SK-N-SH (cell line): ENCODE measurements around the gene PTPN14. TPM values are rescaled to one million over a fixed set of nuclear protein-coding genes. Genes with fewer than 3 reads are reported as not detected.

Experiments
- CTCF ChIA-PET: fragments of 300-600, 350-600 bp; formaldehyde crosslinking; extraction: SDS; loops from one replicate; lab custom pipeline; 2021; lab: Yijun Ruan, JAX
- POLR2A ChIA-PET: fragments of 350-600 bp; sonication (Branson Sonifier 250); formaldehyde crosslinking; extraction: SDS; loops from one replicate; lab custom pipeline; 2020; ENCODE audit warnings: antibody characterized with exemption, inconsistent platforms; lab: Yijun Ruan, JAX
- DNase-seq: peaks from one replicate; pipeline ENCODE4 v3.0.0; 2012
- H2AFZ ChIP-seq: fragments of 200-600 bp; sonication (generic); 2 replicates; pipeline ENCODE4 v1.8.1; 2016; ENCODE audit warnings: antibody characterized with exemption, mild to moderate bottlenecking, low read depth
- H3F3A ChIP-seq: fragments of 200-600 bp; sonication (generic); replicated peaks from 2 replicates; pipeline ENCODE3; 2016; ENCODE audit warnings: antibody characterized with exemption, mild to moderate bottlenecking; ENCODE audit not compliant: insufficient read depth
- H3K27ac ChIP-seq, 2 experiments: fragments of 200-500 bp in 1 of 2; fragments of 200-600 bp in 1 of 2; sonication (Bioruptor generic) in 1 of 2; sonication (generic), shearing (Covaris generic) in 1 of 2; 2 replicates each; pipeline versions ENCODE4 v1.5.1 to v1.6.1; 2014 to 2016; ENCODE audit warnings: low read depth in 2 of 2, inconsistent platforms in 1 of 2, low read length in 1 of 2, mild to moderate bottlenecking in 1 of 2, mixed read lengths in 1 of 2
- H3K27me3 ChIP-seq: fragments of 200-600 bp; sonication (generic), shearing (Covaris generic); 2 replicates; pipeline ENCODE4 v1.6.1; 2016; ENCODE audit warnings: mixed run types; ENCODE audit not compliant: insufficient read depth
- H3K36me3 ChIP-seq, 2 experiments: fragments of 200-500 bp in 1 of 2; fragments of 200-600 bp in 1 of 2; sonication (Bioruptor generic) in 1 of 2; sonication (generic) in 1 of 2; replicated peaks in 1 of 2; 2 replicates each; pipeline versions ENCODE3 to v1.5.1; 2014 to 2016; ENCODE audit warnings: low read length in 1 of 2, mild to moderate bottlenecking in 1 of 2; ENCODE audit not compliant: insufficient read depth in 2 of 2, control insufficient read depth in 1 of 2
- H3K4me1 ChIP-seq, 2 experiments: fragments of 200-500 bp in 1 of 2; fragments of 200-600 bp in 1 of 2; sonication (Bioruptor generic) in 1 of 2; sonication (generic), shearing (Covaris generic) in 1 of 2; 2 replicates each; pipeline versions ENCODE4 v1.5.1 to v1.6.1; 2014 to 2016; ENCODE audit warnings: low read depth in 1 of 2, low read length in 1 of 2, mixed run types in 1 of 2; ENCODE audit not compliant: insufficient read depth in 2 of 2, control insufficient read depth in 1 of 2
- H3K4me2 ChIP-seq: fragments of 200-600 bp; sonication (generic), shearing (Covaris generic); 2 replicates; pipeline ENCODE4 v1.6.1; 2017; ENCODE audit warnings: mixed run types
- H3K4me3 ChIP-seq, 2 experiments: fragments of 200-500 bp in 1 of 2; fragments of 200-600 bp in 1 of 2; sonication (Bioruptor generic) in 1 of 2; sonication (generic), shearing (Covaris generic) in 1 of 2; 2 replicates each; pipeline versions ENCODE4 v1.5.1 to v1.8.1; 2014 to 2016; ENCODE audit warnings: low read depth in 2 of 2, inconsistent platforms in 1 of 2, low read length in 1 of 2, mild to moderate bottlenecking in 1 of 2, mixed read lengths in 1 of 2, moderate library complexity in 1 of 2
- H3K79me2 ChIP-seq: fragments of 200-600 bp; sonication (generic); 2 replicates; pipeline ENCODE4 v1.8.1; 2017; ENCODE audit warnings: mild to moderate bottlenecking; ENCODE audit not compliant: insufficient read depth
- H3K9ac ChIP-seq: fragments of 200-600 bp; sonication (generic); 2 replicates; pipeline ENCODE4 v1.6.1; 2017; ENCODE audit warnings: mixed run types
- H3K9me2 ChIP-seq: fragments of 200-600 bp; sonication (generic); 2 replicates; pipeline ENCODE4 v1.6.1; 2017; ENCODE audit warnings: mixed run types
- H3K9me3 ChIP-seq: fragments of 200-600 bp; sonication (generic); 2 replicates; pipeline ENCODE4 v1.6.1; 2017; ENCODE audit warnings: mixed run types, mild to moderate bottlenecking, moderate library complexity
- H4K20me1 ChIP-seq: fragments of 200-600 bp; sonication (generic); 2 replicates; pipeline ENCODE4 v1.6.1; 2017; ENCODE audit warnings: mild to moderate bottlenecking, mixed run types; ENCODE audit not compliant: insufficient read depth
- CTCF ChIP-seq: fragments of 200-600 bp; sonication (generic); IDR thresholded peaks from 2 replicates; pipeline ENCODE4 v1.6.1; 2017; ENCODE audit warnings: antibody characterized with exemption, mild to moderate bottlenecking, moderate library complexity
- ELF1 ChIP-seq: IDR thresholded peaks from 2 replicates; pipeline ENCODE4 v1.4.0; 2012
- FOXJ3 ChIP-seq: sonication (generic); formaldehyde crosslinking; IDR thresholded peaks from 2 replicates; pipeline ENCODE4 v1.5.1; 2020; ENCODE audit warnings: mild to moderate bottlenecking, missing genetic modification reagents
- GABPA ChIP-seq: IDR thresholded peaks from 2 replicates; pipeline ENCODE4 v1.4.0; 2012; ENCODE audit warnings: low read depth, mild to moderate bottlenecking
- IRF3 ChIP-seq: fragments of 150-350 bp; IDR thresholded peaks from 2 replicates; pipeline ENCODE4 v1.6.1; 2016; ENCODE audit warnings: mild to moderate bottlenecking, low read depth, low read length
- MEF2A ChIP-seq: IDR thresholded peaks from 2 replicates; pipeline ENCODE4 v1.4.0; 2012; ENCODE audit warnings: low read depth, borderline replicate concordance
- NRF1 ChIP-seq: IDR thresholded peaks from 2 replicates; pipeline ENCODE4 v1.6.1; 2012; ENCODE audit warnings: low read depth, mild to moderate bottlenecking, low read length
- RAD21 ChIP-seq: IDR thresholded peaks from 2 replicates; pipeline ENCODE4 v1.6.1; 2012; ENCODE audit warnings: mild to moderate bottlenecking, low read length
- TCF12 ChIP-seq: IDR thresholded peaks from 2 replicates; pipeline ENCODE4 v1.4.0; 2012
- TEAD4 ChIP-seq: IDR thresholded peaks from 2 replicates; pipeline ENCODE4 v1.4.0; 2012; ENCODE audit warnings: mild to moderate bottlenecking, borderline replicate concordance; ENCODE audit not compliant: insufficient read depth
- WGBS: methylation state at CpG from one replicate; pipeline ENCODE4 v1.1.6; 2017; ENCODE audit warnings: low lambda C conversion rate; 5-methylcytosine and 5-hydroxymethylcytosine counted together
- polyA plus RNA-seq, 3 experiments: library from polyadenylated mRNA; depleted of rRNA; stranded (reverse); fragments of >200 nt; gene quantifications; 2 replicates each; pipeline ENCODE4 v1.2.3, GENCODE V29; 2012

The PTPN14 gene
- polyA plus RNA-seq, 1 of the 3 experiments (the other 2 are of a cell fraction), result 12.8 TPM

DNA sequence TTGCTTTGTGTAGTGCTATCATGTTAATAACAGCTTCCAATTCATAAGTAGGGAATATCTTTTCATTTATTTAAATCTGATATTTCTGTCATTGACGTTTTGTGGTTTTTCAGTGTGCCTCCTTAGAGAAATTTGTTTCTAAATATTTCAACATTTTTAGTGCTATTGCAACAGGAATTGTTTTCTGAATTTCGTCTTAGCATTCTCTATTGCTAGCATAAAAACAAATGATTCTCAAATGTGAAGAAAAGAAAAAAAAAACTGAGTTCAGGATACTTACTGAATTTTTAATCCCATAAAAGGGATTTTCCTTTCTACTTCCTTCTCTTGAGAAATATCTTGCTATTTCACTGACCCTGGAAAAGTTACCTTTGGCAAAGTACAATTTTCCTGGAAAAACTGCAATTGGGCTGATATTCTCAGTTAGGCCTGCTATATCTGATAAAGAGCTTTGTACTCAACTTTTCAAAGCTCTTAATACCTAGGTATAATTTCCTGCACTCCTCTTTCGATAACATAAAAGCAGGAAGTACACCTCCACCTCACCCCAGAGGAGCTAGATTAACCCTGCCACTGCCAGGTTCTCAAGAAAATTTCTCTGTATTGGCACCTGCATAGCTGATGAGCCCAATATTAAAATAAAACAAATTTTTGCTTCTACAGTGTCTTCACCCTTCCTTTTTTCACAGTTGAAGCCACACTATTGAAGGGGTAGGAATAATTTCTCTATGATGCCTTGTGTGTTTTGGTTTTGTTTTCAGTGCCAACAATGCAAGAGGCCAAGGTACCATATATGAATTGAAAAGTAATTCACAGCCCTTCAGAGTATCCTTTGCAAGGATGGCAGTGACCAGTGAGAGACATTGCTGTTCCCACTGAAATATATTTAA lies 35.6 kb downstream of the PTPN14 start:
- Histone ChIP-seq H3K27ac (peak overlapping the region in 1 of 2 experiments; percentile 78; a peak in 2 of 4 replicates), H3K9me3 (no peaks in the 10 kb centered on the region), H3F3A (peaks cover 29% of the 10 kb centered on the region), H3K4me2 (no peak overlapping the region; the same call in 1 of the 2 replicates), H2AFZ (no peak overlapping the region), H3K4me3 (no peak overlapping the region), H3K79me2 (peaks cover 99% of the 10 kb centered on the region), H4K20me1 (no peaks in the 10 kb centered on the region), H3K9me2 (no peaks in the 10 kb centered on the region), H3K4me1 (peaks cover 0 to 62% of the 10 kb centered on the region in 2 experiments; a peak in 3 of 4 replicates), H3K36me3 (peaks cover 0 to 13% of the 10 kb centered on the region in 2 experiments), H3K9ac (no peak overlapping the region), H3K27me3 (no peaks in the 10 kb centered on the region)
- ChIA-PET POLR2A (no interaction called here), CTCF (no interaction called here)
- 86% methylated on average over 3 of the region's 3 CpGs for WGBS
- no peak for DNase-seq
- no peak for TF ChIP-seq MEF2A
- no peak for TF ChIP-seq ELF1
- no peak for TF ChIP-seq CTCF
- TF ChIP-seq FOXJ3 (CRISPR knock-in tag), result no peak
- TF ChIP-seq GABPA, result no peak

DNA sequence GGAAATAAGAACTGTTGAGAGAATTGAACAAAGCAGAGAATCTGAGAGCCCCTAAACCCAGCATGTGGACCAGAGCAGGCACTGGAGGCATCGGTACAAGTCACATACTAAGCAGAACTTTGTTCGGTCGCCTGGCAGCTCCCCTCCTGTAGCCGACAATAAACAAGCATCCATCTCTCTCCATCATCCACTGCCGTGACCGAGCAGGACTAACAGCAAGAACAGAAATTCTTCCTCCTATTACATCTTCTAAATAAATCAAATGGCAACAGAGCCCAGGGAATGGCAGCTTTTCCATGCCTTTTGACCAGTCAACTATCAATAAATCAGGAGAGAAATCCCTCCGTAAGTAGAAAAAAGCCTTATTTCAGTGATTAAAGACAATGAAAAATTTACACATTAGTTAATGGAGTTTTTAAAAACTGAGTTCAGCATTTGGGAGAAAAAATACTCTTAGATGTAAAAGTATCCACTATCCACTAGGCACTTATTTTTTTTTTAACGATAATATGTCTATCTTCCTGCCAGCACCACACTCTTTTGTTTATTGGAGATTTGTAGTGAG lies 36.5 kb downstream of the PTPN14 start:
- Histone ChIP-seq H4K20me1 (no peaks in the 10 kb centered on the region), H3K9ac (no peak overlapping the region), H2AFZ (no peak overlapping the region), H3K9me2 (no peaks in the 10 kb centered on the region), H3K79me2 (peaks cover 99% of the 10 kb centered on the region), H3K9me3 (no peaks in the 10 kb centered on the region), H3K27me3 (no peaks in the 10 kb centered on the region), H3K4me2 (peak overlapping the region; percentile 44), H3K27ac (peak overlapping the region in 1 of 2 experiments; percentile 45; a peak in 1 of 4 replicates), H3K4me3 (no peak overlapping the region), H3K36me3 (peaks cover 0 to 17% of the 10 kb centered on the region in 2 experiments), H3F3A (peaks cover 26% of the 10 kb centered on the region), H3K4me1 (peaks cover 0 to 60% of the 10 kb centered on the region in 2 experiments; a peak in 3 of 4 replicates)
- ChIA-PET POLR2A (no interaction called here), CTCF (no interaction called here)
- TF ChIP-seq IRF3 (no peak), RAD21 (no peak), NRF1 (no peak), TEAD4 (no peak), TCF12 (no peak)
- DNase-seq, result no peak
- WGBS, result 87% methylated on average over 8 of the region's 8 CpGs
